ENCODE data around the gene LHPP.
"Not testable (repeated sequence)": the region's sequence is repeated elsewhere in the genome, so short reads cannot be mapped to it uniquely, and the experiment has no call there.

The LHPP gene

GRCh38 chr10:124461642-124462347 is at the start of gene LHPP:
Gene LHPP (plus strand): TSS chr10:124461823. CDS start chr10:124461863, 40 bp downstream.
- in situ Hi-C loops (cut with MboI; ENCODE audit: low sequenced_read_pairs): no loop called here

- in situ Hi-C loops (cut with MboI; ENCODE audit: low sequenced_read_pairs): loop anchor here (25.0 kb wide), 1 partner anchor 827 kb away; no protein-coding TSS in a partner anchor
Observed at GRCh38 chr10:124414076-124414475, 47.5 kb upstream of the LHPP start.

GRCh38 chr10:124415210-124415609 is 46.4 kb upstream of the LHPP start:
- in situ Hi-C loops (cut with MboI; ENCODE audit: low sequenced_read_pairs): loop anchor here (25.0 kb wide), 1 partner anchor 828 kb away; no protein-coding TSS in a partner anchor

- in situ Hi-C loops (cut with MboI; ENCODE audit: low sequenced_read_pairs): loop anchor here (25.0 kb wide), 1 partner anchor 829 kb away; no protein-coding TSS in a partner anchor
Observed at GRCh38 chr10:124416733-124417132, 44.9 kb upstream of the LHPP start.

- in situ Hi-C loops (cut with MboI; ENCODE audit: low sequenced_read_pairs): loop anchor here (25.0 kb wide), 1 partner anchor 831 kb away; no protein-coding TSS in a partner anchor
Observed at GRCh38 chr10:124417895-124418725, 43.5 kb upstream of the LHPP start.

GRCh38 chr10:124418726-124419501 is 42.7 kb upstream of the LHPP start, which contains the start of gene OAT:
Gene OAT (minus strand): TSS chr10:124418923. CDS start chr10:124412171, 6,752 bp downstream.
- in situ Hi-C loops (cut with MboI; ENCODE audit: low sequenced_read_pairs): loop anchor here (25.0 kb wide), 1 partner anchor 832 kb away; no protein-coding TSS in a partner anchor

GRCh38 chr10:124419635-124420034 is 42.0 kb upstream of the LHPP start:
- in situ Hi-C loops (cut with MboI; ENCODE audit: low sequenced_read_pairs): loop anchor here (25.0 kb wide), 1 partner anchor 832 kb away; no protein-coding TSS in a partner anchor

GRCh38 chr10:124420254-124420653 is 41.4 kb upstream of the LHPP start:
- in situ Hi-C loops (cut with MboI; ENCODE audit: low sequenced_read_pairs): loop anchor here (25.0 kb wide), 1 partner anchor 833 kb away; no protein-coding TSS in a partner anchor

- in situ Hi-C loops (cut with MboI; ENCODE audit: low sequenced_read_pairs): loop anchor here (25.0 kb wide), 1 partner anchor 835 kb away; no protein-coding TSS in a partner anchor
Observed at GRCh38 chr10:124422742-124423141, 38.9 kb upstream of the LHPP start.

- in situ Hi-C loops (cut with MboI; ENCODE audit: low sequenced_read_pairs): loop anchor here (25.0 kb wide), 1 partner anchor 837 kb away; no protein-coding TSS in a partner anchor
Observed at GRCh38 chr10:124423813-124424212, 37.8 kb upstream of the LHPP start.

GRCh38 chr10:124425227-124425962 is 36.2 kb upstream of the LHPP start:
- in situ Hi-C loops (cut with MboI; ENCODE audit: low sequenced_read_pairs): no loop called here

- in situ Hi-C loops (cut with MboI; ENCODE audit: low sequenced_read_pairs): no loop called here
Observed at GRCh38 chr10:124428207-124428777, 33.3 kb upstream of the LHPP start.

- in situ Hi-C loops (cut with MboI; ENCODE audit: low sequenced_read_pairs): no loop called here
Observed at GRCh38 chr10:124429576-124429975, 32.0 kb upstream of the LHPP start.

GRCh38 chr10:124430077-124430476 is 31.5 kb upstream of the LHPP start:
- in situ Hi-C loops (cut with MboI; ENCODE audit: low sequenced_read_pairs): no loop called here

- in situ Hi-C loops (cut with MboI; ENCODE audit: low sequenced_read_pairs): no loop called here
Observed at GRCh38 chr10:124433461-124433860, 28.2 kb upstream of the LHPP start.

GRCh38 chr10:124435683-124436082 is 25.9 kb upstream of the LHPP start:
- in situ Hi-C loops (cut with MboI; ENCODE audit: low sequenced_read_pairs): not testable (repeated sequence)

GRCh38 chr10:124436191-124436638 is 25.4 kb upstream of the LHPP start:
- in situ Hi-C loops (cut with MboI; ENCODE audit: low sequenced_read_pairs): no loop called here

- in situ Hi-C loops (cut with MboI; ENCODE audit: low sequenced_read_pairs): not testable (repeated sequence)
Observed at GRCh38 chr10:124441694-124442093, 19.9 kb upstream of the LHPP start.

Measured in HL-60/S4 treated with retinoic acid at 250 ng/mL for 4 days and 3 days (cell line).